GM12801 (cell line): ENCODE data around the gene CPPED1.

Source experiments
- CTCF ChIP-seq: IDR thresholded peaks from one replicate; pipeline ENCODE4 v1.5.1; 2011; ENCODE audit warnings: control low read depth; ENCODE audit not compliant: insufficient read length; ENCODE audit errors: extremely low read depth

CPPED1 gene

GRCh38 chr16:12611006-12611477, 192.6 kb downstream of the CPPED1 start:
- no peak for TF ChIP-seq CTCF

GRCh38 chr16:12609937-12610699, 193.6 kb downstream of the CPPED1 start:
- no peak for TF ChIP-seq CTCF
